KG1 (cell line): ENCODE results near the gene PDE4D.

Experiments
- DNase-seq: peaks from one replicate; lab custom pipeline; 2025; lab: John Stamatoyannopoulos, UW

The PDE4D gene

DNA sequence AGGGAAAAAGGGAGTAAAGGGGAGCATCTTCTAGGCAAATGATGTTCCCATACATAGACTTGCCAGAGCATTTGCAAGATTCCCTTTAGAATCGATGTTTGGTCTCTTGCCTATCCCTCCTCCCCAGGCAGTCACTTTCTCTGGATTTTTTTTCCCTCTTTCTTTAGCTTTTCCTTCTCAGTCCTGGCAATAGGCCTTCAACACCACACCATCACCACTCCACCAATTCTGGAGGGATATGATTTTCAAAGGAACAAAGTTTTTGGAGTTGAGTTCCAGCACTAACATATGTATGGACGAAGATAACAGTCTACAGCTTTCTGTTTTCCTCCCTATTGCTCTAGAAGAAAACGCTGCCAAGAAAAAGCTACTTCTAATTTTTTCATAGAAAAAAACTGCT is 377.4 kb downstream of the PDE4D start:
- no peak for DNase-seq

DNA sequence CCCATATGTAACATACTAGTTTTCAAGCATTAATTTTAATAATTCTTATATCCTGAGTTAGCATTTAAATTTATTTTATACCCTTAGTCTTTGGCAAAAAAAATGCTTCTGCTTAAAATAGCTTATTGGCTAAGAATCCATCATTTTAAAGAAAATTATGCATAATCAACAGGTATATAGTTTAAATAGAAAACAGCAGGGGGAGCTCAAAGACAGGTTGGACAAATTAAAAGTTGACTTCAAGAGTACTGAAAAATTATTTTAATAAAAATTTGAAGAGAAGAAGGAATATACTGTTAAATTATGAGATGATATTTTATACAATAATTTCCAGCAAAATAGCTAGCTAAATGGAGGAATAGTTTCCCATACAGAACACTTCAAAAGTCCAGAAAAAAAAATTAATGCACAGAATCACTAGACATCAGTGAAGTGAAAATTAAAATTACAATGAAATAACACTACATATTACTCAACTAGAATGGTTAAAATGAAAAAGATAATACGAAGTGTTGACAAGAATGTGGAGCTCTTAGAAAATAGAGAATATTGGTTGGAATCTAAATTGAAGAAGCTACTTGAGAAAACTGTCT is 387.1 kb downstream of the PDE4D start:
- DNase-seq: peak; percentile 24

DNA sequence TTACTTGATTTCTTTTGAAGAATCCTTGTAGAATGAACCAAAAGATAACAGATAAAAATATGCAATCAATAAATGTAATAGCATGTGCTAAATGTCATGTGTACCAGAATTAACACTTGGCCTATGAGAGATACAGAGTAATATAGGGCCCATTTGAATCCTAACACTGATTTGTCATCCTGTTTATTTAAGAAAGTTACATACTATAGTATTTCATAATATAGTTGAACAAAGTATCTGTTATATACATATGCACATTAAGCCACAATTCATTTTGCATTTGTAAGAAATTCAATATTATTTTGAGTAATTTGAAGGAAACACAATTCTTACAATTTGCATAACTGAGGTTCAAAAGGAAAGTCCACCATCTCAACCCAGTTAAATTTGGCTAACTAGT is 389.5 kb downstream of the PDE4D start:
- DNase-seq: no peak

DNA sequence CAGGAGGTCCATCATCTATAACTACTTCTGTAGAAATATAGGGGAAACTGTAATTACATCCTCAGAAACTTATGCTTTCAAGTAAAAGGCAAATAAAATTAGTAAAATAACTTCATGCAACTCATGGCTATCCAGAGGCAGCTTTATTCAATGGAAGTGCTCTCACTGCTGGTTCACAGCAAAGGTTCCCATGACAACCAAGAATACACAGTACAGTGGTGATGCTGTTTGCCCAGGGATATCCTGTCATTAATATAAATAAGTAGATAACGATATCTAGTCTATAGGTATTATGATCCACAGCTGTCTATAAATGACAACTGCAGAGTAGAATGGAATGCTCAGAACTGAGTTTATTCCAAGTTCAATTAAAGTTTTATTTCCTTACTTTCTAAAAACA is 390.3 kb downstream of the PDE4D start:
- DNase-seq: no peak

DNA sequence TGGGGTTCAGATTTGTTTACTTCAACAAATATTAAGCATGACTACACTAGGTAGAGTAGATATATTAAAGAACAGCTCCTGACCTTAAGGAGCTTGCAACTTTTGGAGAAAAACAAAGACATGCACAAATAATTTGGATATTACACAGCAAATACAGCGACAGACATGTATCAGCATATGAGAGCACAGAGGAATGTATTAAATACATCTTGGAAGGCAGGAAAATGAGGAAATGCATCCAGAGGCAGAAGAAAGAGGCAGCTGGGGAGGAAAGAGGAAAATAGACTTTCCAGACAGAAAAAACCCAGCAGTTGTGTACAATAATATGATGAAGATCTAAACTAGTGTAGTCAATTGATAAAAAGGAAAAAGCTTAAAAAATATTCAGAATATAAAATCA is 392.2 kb downstream of the PDE4D start:
- no peak for DNase-seq

DNA sequence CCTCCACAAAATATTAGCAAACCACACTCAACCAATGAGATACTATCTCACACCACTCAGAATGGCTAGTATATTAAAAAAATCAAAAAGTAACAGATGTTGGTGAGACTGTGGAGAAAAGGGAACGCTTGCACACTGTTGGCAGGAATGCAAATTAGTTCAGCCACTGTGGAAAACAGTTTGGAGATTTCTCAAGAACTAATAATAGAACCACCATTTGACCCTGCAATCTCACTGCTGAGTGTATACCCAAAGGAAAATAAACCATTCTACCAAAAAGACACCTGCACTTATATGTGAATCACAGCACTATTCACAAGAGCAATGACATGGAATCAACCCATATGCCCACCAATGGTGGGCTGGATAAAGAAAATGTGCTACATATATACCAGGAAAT is 393.5 kb downstream of the PDE4D start:
- no peak for DNase-seq

DNA sequence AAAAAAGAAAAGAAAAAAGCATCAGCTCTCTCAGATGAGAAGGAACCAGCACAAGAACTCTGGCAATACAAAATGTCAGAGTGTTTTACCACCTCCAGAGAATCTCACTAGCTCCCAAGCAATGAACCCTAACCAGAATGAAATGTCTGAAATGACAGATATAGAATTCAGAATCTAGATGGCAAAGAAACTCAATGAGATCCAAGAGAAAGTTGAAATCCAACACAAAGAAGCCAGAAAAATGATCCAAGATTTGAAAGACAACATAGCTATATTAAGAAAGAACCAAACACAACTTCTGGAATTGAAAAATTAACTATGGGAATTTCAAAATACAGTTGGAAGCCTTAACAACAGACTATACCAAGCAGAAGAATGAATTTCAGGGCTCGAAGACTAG is 396.3 kb downstream of the PDE4D start:
- DNase-seq: no peak

DNA sequence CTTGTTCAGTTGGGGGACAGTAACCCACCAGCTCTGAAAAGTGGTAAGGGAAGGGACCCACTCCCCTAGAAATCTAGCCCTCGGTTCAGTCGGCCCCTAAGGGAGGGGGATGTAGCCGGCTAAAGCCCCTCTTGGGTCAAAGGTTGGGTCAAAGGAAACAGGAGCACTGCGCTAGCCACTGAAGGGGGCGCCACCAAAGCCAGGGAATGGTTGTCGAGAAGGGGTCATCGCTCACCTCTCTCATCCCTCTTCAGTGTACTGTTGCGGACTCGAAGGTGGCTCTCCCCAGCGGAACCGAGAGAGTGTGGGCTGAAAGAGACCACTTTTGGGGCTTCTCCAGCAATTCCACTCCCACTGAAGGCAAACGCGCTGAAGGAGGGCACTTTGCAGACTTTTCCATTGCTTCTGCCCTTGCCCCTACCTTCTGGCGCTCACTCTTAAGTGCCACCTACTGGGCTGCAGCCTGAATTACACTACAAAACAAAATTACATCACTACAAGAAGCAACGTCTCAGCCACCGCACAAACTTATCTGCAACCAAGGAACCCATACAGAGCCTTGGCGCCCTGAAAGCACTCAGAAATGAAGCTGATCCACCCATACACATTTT is 396.9 kb downstream of the PDE4D start:
- no peak for DNase-seq

DNA sequence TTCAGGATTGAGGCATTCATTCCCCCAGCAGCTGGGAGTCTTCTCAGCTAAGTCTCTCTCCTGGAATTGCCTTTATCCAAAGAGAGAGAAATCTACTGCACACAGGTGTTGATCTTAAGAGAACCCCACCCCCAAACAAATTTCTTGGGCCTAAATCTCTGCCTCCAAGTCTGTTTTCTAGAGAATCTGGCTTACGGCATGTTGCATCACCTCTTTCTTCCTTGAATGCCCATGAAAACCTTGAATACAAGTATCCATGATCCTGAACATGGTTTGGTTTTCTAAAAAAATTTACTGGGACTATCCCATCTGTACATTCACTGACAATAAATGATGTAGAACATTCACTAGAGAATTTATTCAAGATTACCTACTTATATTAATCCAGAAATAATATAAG is 401.6 kb downstream of the PDE4D start:
- no peak for DNase-seq

DNA sequence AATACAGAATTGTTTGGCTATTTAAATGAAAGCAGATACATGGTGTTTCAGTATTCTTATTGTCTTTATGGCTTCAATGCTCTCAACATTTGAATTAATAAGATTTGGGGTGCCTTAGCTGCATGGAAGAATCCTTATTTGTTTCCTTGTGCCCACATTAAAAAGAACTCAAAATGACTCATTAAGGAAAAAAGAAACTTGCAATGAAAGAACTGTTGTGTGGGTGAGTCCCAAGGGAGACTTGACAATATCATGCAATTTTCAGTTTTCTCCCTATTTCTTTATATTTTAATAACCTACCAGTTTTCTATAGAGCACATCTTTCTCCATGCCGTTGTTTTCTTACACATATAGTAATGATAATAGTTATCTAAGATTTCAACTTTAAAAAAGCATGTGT is 404.0 kb downstream of the PDE4D start:
- no peak for DNase-seq

DNA sequence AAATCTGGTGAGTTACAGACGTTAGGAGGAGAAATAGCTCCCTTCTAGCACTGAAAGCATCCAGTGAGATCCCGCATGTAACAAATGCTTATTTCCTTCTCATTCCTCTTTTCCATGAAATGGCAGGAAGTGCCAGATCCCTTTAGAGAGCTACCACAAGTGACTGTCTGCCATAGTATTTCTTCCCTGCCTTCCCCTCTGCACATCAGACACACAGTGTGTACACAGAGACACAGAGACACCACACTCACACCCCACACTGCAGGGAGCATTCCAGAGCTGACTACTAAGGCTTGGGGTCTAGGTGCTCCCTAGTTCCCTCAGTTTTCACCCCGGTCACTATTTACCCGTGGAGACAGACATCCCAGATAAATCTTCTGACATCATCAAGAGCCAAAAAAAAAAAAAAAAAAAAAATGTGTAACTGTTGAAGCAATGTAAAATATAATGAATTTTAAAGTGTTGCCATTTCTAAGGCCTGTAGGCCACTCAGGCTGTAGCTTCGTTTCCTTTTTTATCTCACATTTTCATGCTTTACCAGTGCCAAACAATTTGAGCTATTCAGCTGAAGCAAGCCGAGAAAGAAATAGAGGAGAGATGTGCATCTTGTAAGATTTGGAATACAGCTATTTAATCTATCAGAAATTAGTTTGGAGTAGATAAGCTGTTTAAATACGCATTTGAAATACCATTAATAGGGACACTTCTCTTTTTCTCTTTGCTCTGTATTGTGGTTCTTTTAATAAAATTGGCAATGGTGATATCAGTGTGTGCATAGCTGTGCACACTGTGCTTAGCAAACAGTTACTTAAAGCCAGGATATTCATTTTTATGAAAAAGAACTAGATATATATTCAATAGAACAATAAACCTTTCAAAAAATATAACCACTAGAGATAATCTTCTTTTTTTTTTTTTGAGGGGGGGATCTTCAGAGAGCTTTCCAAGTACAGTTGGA is 405.5 kb downstream of the PDE4D start:
- no peak for DNase-seq

DNA sequence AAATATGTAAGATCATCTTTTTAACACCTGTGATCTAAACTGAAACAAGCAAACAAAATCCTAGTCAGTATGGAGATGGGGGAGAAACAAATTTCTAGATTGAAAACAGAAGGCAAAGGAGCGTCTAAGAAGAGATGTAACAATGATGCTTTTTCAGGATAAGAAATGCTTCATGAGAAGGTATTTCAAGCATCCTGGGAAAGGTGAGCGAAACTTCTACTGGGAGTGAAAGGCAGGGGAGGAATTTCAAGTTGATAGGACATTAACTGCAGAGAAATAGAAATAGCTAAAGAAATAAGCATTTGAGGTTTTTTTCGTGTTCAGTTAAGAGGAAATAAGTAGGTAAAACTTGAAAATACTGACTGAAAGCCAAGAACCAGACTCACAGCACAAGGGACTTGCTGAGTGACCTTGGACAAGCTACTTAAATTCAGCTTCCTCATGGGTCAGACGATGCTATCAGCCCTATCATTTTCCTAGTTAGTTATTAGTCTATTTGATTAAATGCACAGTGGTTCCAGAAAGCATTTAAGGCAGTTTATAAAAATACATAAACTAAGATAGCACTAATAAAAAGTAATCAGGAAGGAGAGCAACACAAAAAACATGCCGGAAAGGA is 406.3 kb downstream of the PDE4D start:
- no peak for DNase-seq

DNA sequence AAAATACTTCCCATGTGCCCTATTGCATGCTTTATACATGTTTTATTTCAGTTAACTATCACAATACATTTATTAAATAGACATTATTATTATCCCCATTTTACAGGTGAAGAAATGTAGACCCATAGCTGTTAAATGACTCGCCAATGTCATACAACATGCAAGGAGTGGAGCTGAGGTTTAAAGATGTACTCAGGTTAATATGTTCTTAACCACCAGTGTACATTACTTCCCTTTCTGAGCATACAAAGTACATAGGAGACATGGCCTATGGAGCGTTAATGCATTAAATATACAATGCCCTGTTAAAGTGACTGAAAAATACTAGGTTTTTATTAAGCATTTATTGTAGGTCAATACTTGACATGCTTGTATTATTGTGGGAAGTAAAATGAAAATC is 407.0 kb downstream of the PDE4D start:
- DNase-seq: no peak

DNA sequence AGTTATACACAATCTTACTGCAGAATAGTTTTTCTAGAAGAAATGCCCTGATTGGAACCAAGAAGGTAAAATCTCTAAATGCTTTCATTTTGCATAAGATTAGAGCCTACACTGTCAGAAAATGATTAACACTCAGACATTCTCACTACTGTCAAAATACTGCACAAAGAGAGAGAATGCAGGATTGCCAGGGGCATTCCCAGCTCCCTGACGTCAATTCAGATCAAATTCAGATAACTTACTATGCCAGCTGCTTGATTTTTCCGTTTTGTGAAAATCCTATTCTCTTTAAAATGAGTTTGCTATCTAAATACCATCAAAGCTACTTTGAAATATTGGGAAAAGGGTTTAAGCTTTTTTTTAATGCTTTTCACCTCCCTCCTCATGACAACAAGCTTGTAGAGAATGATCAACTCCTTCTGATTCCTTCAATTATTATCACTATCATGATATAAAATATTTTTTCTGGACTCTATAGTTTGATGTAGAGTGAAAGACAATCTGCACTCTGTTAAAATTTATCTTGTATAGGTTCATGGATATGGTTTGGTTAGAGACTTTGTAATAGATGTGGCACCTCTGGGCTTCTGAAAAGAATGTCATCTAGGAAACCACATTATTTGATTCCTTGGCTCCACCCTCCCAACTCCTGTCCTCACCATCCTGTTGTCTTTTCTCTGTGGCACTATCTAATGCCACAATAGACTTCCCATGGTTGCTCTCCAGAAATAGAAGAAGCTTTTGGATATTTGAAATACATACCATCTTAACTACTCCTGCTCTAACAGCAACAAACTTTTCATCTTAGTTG is 407.7 kb downstream of the PDE4D start:
- DNase-seq: no peak

DNA sequence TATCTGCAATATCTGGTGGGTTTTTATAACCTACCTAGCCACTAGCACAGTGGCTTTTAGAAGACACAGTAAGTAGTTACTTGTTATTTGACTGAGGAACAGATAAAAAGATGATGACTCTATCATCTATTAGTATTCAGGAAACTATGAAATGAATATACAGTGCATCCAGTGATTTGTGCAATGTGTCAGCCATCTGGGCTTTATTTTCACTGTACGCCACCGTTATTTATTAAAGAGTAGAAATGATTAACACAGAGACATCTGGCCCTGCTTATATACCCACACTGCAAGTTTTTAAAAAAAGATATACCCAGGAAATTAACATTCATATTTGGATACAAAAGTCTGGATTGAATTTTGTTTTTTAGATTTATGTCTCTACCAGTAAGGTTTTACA is 408.4 kb downstream of the PDE4D start:
- DNase-seq: no peak

DNA sequence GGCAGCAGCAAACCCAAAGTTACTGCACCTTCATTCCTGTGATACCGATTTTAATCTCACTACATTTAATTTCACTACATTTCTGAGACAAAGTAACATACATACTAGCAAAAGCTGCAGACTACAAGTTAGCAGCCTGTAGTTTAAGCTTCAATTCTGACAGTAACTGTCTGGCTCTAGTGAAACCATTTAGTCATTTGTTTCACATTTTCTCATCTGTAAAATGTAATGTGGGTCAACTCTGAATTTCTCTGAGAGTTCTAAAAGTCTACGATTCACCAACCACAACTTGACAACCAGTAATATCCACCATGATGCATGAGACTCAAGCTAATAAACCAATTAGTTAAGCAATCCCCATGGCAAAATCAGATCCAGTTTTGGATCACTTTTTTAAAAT is 408.9 kb downstream of the PDE4D start:
- DNase-seq: no peak

DNA sequence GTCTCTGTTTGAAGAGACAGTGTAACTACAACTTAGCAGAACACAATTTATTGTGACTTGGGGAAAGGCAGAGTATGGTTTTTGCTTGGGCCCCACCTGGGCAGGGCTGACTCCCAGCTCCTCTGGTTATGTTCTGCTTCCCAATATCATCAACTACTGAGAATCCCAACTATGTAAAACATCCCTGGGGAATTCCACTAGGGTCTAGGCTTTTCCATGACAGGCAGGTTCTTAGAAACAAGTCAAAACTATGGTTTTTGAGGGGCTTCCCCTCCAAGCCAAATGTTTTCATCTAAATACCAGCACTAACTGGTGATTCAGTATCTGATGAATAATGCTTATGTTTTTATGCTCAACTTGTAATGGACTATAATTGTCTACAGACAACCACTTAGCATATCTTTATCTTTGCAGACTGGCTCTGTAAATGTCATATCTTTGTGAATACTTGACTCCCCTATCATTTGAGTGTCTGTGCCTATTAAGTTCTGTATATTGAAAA is 409.5 kb downstream of the PDE4D start:
- no peak for DNase-seq

DNA sequence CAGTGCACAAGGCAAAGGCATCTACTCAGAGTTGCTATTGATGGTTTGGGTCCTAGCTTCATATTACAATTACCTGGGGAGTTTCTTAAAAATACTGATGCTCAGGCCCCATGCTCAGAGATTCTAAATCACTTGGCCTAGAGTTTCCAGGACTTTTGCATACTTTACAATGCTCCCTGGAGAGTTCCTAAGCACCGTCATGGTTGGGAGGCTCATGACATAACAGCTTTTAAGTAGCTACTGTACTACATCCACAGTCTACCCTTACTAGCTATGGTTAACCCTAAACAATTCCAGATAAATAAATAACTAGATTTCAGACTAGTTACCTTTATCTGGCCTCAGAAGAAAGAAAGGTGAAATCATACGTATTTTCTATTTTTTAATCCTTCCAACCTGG is 414.4 kb downstream of the PDE4D start:
- no peak for DNase-seq

DNA sequence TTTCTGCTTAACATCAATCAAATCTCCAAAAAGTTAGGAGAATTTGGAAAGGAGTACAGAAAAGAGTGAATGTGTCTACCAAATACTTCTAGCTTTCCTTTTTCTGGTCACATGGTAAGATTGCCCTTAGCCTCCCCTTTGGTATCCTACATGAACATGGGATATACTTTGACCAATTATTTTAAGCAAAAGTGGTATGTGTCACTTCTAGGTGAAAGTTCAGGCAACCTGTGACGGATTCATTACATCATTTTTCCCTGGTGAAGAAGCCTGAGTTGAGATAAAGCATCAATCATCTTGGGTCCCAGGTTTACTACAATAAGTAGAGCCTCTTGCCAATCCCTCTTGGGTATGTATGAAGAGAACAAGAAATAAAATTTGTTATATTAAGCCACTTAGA is 419.2 kb downstream of the PDE4D start:
- no peak for DNase-seq

DNA sequence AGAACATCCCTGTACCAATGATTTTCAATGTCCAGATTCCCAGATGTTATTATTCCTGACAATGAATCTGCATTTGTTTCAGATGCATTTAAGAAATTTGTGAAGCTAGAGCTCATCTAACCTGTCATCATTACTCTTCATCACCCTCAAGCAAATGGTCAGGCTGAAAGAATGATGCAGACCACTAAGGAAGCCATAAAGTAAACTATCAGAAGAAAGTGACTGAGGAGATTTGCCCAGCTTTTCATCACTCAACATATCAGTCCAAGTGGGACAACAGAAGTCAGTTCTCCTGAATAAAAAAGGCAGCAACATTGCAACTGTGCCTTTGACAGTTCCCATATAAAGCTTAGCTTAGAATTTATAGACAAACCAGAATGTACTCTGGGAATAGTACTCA is 419.9 kb downstream of the PDE4D start:
- no peak for DNase-seq

DNA sequence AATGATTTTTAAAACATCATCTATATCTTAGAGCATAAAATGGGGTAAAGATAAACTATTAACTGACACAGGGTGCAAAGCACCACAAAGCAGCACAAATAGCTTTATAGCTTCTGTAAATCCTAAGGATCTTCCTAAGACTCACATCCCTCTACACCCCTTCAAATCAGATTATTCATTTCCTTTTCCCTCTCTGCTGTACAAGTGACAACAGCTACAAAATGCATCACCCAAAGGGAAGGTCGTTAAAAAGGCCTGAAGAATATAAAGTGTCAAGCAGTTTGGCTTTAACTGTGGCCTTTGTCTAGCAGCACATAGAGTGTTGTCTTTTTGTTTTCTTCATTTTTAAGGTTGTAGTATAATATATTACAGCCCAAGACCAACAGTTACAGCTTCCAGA is 422.1 kb downstream of the PDE4D start:
- no peak for DNase-seq

DNA sequence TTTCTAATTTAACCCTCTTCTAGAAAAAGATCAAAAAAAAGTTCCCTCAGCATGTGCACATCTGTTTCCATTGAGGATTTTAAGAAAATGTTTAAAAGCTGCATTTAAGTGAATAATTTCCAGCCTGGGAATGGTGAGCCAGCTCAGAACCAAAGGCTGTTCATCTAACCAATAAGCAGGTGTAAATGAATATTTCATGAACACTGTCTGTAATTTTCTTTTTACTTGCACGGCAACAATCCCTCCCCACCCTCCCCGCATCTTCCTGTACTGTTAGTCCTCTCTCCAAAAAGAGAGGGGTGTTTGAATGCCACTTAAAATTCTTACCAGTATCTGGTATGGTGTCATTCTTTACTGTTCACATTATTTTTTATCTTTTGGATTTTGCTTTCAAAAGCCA is 425.6 kb downstream of the PDE4D start:
- DNase-seq: no peak
